Mucosa of descending colon (tissue), 3 donors: Measurements from ENCODE around the gene DSG2. TPM values are rescaled to one million over a fixed set of nuclear protein-coding genes. Genes with fewer than 3 reads are reported as not detected.

Experiments used
- ATAC-seq: fragments of 200-7000 bp; cut with Tn5 transposase; one replicate; pipeline ENCODE4 v1.9.1; 2020; ENCODE audit warnings: mild to moderate bottlenecking, moderate library complexity
- DNase-seq, 3 donors: peaks; one replicate each; pipeline ENCODE4 v3.0.0-alpha.2; 2020
- H3K36me3 ChIP-seq: fragments of 200-600 bp; one replicate; pipeline ENCODE4 v1.8.0; 2021; ENCODE audit warnings: low read depth, mild to moderate bottlenecking
- H3K4me1 ChIP-seq: fragments of 200-600 bp; one replicate; pipeline ENCODE4 v1.8.0; 2021; ENCODE audit warnings: low read depth, mild to moderate bottlenecking
- H3K4me3 ChIP-seq: fragments of 200-600 bp; one replicate; pipeline ENCODE4 v1.8.0; 2021; ENCODE audit warnings: mild to moderate bottlenecking
- H3K9me3 ChIP-seq: fragments of 200-600 bp; one replicate; pipeline ENCODE4 v1.8.0; 2021; ENCODE audit warnings: mild to moderate bottlenecking
- CTCF ChIP-seq: fragments of 200-600 bp; IDR thresholded peaks from one replicate; pipeline ENCODE4 v1.8.0; 2022; ENCODE audit warnings: antibody characterized with exemption, mild to moderate bottlenecking
- intact Hi-C, 2 donors: fragments of 100-400 bp; cut with DNase I in 1 of 2; cut with micrococcal nuclease in 1 of 2; formaldehyde crosslinking; loops; one replicate each; pipeline versions ENCODE4 v1.11.0 to v1.11.1; 2022; cut with DNase I, micrococcal nuclease
- total RNA-seq, 3 donors: library from RNA; stranded (reverse); fragmentation: NEBNext Ultra II Directional in 2 of 3; extraction: Animal tissue kit (Norgen Biotek cat#: 25700) in 2 of 3; gene quantifications; one replicate each; pipeline versions ENCODE4 v1.2.1 to v1.2.4, GENCODE V29; 2021 to 2023
- donor health status: DM: no; HTN: no; CAD: no; lungs with moderate emphysema.
- donor health status: DM: no; HTN: no; CAD: no.
- donor health status: DM: no; HTN: yes; CAD: no.

DSG2 gene
- total RNA-seq, 3 donors from 2014 or later: 131 to 341 (median 305) TPM

- Histone ChIP-seq H3K36me3 (no peaks in the 10 kb centered on the region), H3K4me1 (peaks cover 8% of the 10 kb centered on the region), H3K4me3 (no peak overlapping the region), H3K9me3 (no peaks in the 10 kb centered on the region)
- DNase-seq (no peak), ATAC-seq (no peak)
- no peak for TF ChIP-seq CTCF
- intact Hi-C loops: loop anchor here in 1 of 2 donors (10.0 kb wide), 2 partner anchors 173 to 423 kb away; no protein-coding TSS in a partner anchor
Observed at GRCh38 chr18:31551883-31552282, 53.9 kb downstream of the DSG2 start.

- Histone ChIP-seq H3K4me3 (no peak overlapping the region), H3K36me3 (no peaks in the 10 kb centered on the region), H3K4me1 (peaks cover 8% of the 10 kb centered on the region), H3K9me3 (no peaks in the 10 kb centered on the region)
- intact Hi-C loops: loop anchor here in 1 of 2 donors (10.0 kb wide), 2 partner anchors 171 to 421 kb away; no protein-coding TSS in a partner anchor
- DNase-seq (no peak), ATAC-seq (no peak)
- no peak for TF ChIP-seq CTCF
Observed at GRCh38 chr18:31553800-31554199, 55.8 kb downstream of the DSG2 start.

- no peak for ATAC-seq
- no peak for DNase-seq
Observed at GRCh38 chr18:31554776-31555175, 56.8 kb downstream of the DSG2 start.

GRCh38 chr18:31555971-31556747 lies 58.2 kb downstream of the DSG2 start:
- peak; percentile 54 for TF ChIP-seq CTCF

More at GRCh38 chr18:31554776-31555175, 56.8 kb downstream of the DSG2 start:
- H3K4me1 ChIP-seq: no peaks in the 10 kb centered on the region
- H3K4me3 ChIP-seq: no peak overlapping the region
- no peak for TF ChIP-seq CTCF
- H3K36me3 ChIP-seq: no peaks in the 10 kb centered on the region
- intact Hi-C loops: loop anchor here (5.0 to 10.0 kb wide), 3 partner anchors 168 to 420 kb away; no protein-coding TSS in a partner anchor
- H3K9me3 ChIP-seq: no peaks in the 10 kb centered on the region

GRCh38 chr18:31557446-31557845 lies 59.5 kb downstream of the DSG2 start:
- H3K4me3 ChIP-seq: no peak overlapping the region
- no peaks in the 10 kb centered on the region for H3K4me1 ChIP-seq
- H3K36me3 ChIP-seq: no peaks in the 10 kb centered on the region
- intact Hi-C loops: loop anchor here (5.0 to 10.0 kb wide), 3 partner anchors 165 to 417 kb away; no protein-coding TSS in a partner anchor
- no peak for TF ChIP-seq CTCF
- H3K9me3 ChIP-seq: no peaks in the 10 kb centered on the region
- ATAC-seq (no peak), DNase-seq (no peak)

More at GRCh38 chr18:31555971-31556747, 58.2 kb downstream of the DSG2 start:
- ATAC-seq (peak; percentile 90), DNase-seq (peak in 1 of 3 donors; percentile 72)
- no peak overlapping the region for H3K4me3 ChIP-seq
- H3K36me3 ChIP-seq: no peaks in the 10 kb centered on the region
- H3K9me3 ChIP-seq: no peaks in the 10 kb centered on the region
- H3K4me1 ChIP-seq: no peaks in the 10 kb centered on the region
- intact Hi-C loops: loop anchor here (5.0 to 10.0 kb wide), 3 partner anchors 166 to 419 kb away; no protein-coding TSS in a partner anchor
